Panc1 (cell line): ENCODE measurements around the gene SLC6A8. TPM values are rescaled to one million over a fixed set of nuclear protein-coding genes. Genes with fewer than 3 reads are reported as not detected.
"Not testable (repeated sequence)": the region's sequence is repeated elsewhere in the genome, so short reads cannot be mapped to it uniquely, and the experiment has no call there.

ENCODE experiments used
- ATAC-seq: fragments of 200-7000 bp; cut with Tn5 transposase; 2 replicates; pipeline ENCODE4 v1.9.1; 2020; ENCODE audit warnings: mild to moderate bottlenecking, moderate library complexity
- BruUV-seq: library from RNA; stranded (reverse); fragments of 400-500 nt; replicated peaks from 2 replicates; lab custom pipeline; 2021; lab: Mats Ljungman, UMichigan
- CTCF ChIA-PET: fragments of 300-600 bp; sonication (Branson Sonifier 250); formaldehyde crosslinking; loops from one replicate; lab custom pipeline; 2022; ENCODE audit warnings: antibody characterized with exemption; lab: Charles Lee
- POLR2A ChIA-PET: fragments of 300-600 bp; sonication (Branson Sonifier 250); formaldehyde crosslinking; loops from one replicate; lab custom pipeline; 2022; ENCODE audit warnings: antibody characterized with exemption; lab: Charles Lee
- DNase-seq: peaks from one replicate; pipeline ENCODE4 v3.0.0-alpha.2; 2010; ENCODE audit warnings: low read depth, low spot score
- H3K27ac ChIP-seq: 2 replicates; pipeline ENCODE4 v1.5.1; 2011; ENCODE audit warnings: mild to moderate bottlenecking, low read length, inconsistent platforms
- H3K27me3 ChIP-seq: fragments of 200-500 bp; sonication (Bioruptor generic); 2 replicates; pipeline ENCODE4 v1.6.0; 2014; ENCODE audit warnings: low read length, inconsistent platforms; ENCODE audit not compliant: control insufficient read depth, insufficient read depth
- H3K36me3 ChIP-seq: fragments of 200-500 bp; sonication (Bioruptor generic); 2 replicates; pipeline ENCODE4 v1.5.1; 2014; ENCODE audit warnings: inconsistent platforms, mild to moderate bottlenecking, low read length, moderate library complexity; ENCODE audit not compliant: control insufficient read depth, insufficient read depth
- H3K4me1 ChIP-seq: 2 replicates; pipeline ENCODE4 v1.5.1; 2011; ENCODE audit warnings: inconsistent platforms, mild to moderate bottlenecking, low read length, moderate library complexity; ENCODE audit not compliant: control insufficient read depth, insufficient read depth
- H3K4me3 ChIP-seq, 2 experiments: 2 replicates each; pipeline ENCODE4 v1.5.1; 2011 to 2012; ENCODE audit warnings: low read depth in 2 of 2, low read length in 2 of 2, mild to moderate bottlenecking in 2 of 2, inconsistent platforms in 1 of 2, moderate library complexity in 1 of 2
- H3K9me3 ChIP-seq: fragments of 200-500 bp; sonication (Bioruptor generic); 2 replicates; pipeline ENCODE4 v1.5.1; 2014; ENCODE audit warnings: low read depth, mild to moderate bottlenecking, inconsistent platforms, low read length, moderate library complexity; ENCODE audit not compliant: control insufficient read depth, insufficient read depth
- CTCF ChIP-seq: fragments of 450-650 bp; IDR thresholded peaks from 2 replicates; pipeline ENCODE4 v1.5.1; 2017; ENCODE audit warnings: mild to moderate bottlenecking
- POLR2AphosphoS5 ChIP-seq: IDR thresholded peaks from 2 replicates; pipeline ENCODE4 v1.6.1; 2012; ENCODE audit warnings: mild to moderate bottlenecking, low read depth, low read length, moderate library complexity
- REST ChIP-seq, 2 experiments: IDR thresholded peaks; 2 replicates each; pipeline ENCODE4 v1.6.1; 2011 to 2012; ENCODE audit warnings: low read depth in 2 of 2, control low read depth in 1 of 2, low read length in 1 of 2, mild to moderate bottlenecking in 1 of 2, moderate library complexity in 1 of 2; ENCODE audit not compliant: insufficient read depth in 1 of 2
- SIN3A ChIP-seq: IDR thresholded peaks from 2 replicates; pipeline ENCODE4 v1.6.1; 2012; ENCODE audit warnings: low read depth, mild to moderate bottlenecking, low read length, moderate library complexity, borderline replicate concordance; ENCODE audit not compliant: insufficient read depth
- TCF7L2 ChIP-seq: IDR thresholded peaks from 2 replicates; pipeline ENCODE4 v1.6.1; 2011; ENCODE audit warnings: mild to moderate bottlenecking, low read depth, low read length, inconsistent platforms
- in situ Hi-C: cut with HindIII; loops from 2 replicates; pipeline ENCODE4 v1.10.0; 2016; ENCODE audit warnings: low sequenced_read_pairs, low pct_unique_long_range_greater_than_20kb
- intact Hi-C: fragments of 100-400 bp; cut with micrococcal nuclease; formaldehyde crosslinking; loops from one replicate; pipeline ENCODE4 v1.10.0; 2022; ENCODE audit not compliant: unreplicated experiment
- total RNA-seq: library from RNA; stranded (reverse); gene quantifications from one replicate; pipeline ENCODE4 v1.2.1, GENCODE V29; 2021; ENCODE audit not compliant: unreplicated experiment

The SLC6A8 gene
- total RNA-seq, 1 experiment from 2014 or later: 125 TPM

GRCh38 chrX:153693216-153694086 is 5.7 kb downstream of the SLC6A8 start:
- ChIA-PET POLR2A (no interaction called here), CTCF (no interaction called here)
- ATAC-seq (peak; percentile 6), DNase-seq (no peak)
- TF ChIP-seq TCF7L2: no peak
- TF ChIP-seq POLR2AphosphoS5: no peak
- no peak for TF ChIP-seq REST (IDR thresholded peaks at IDR 0.05; ENCODE audit: insufficient read depth in 1 of 2, low read depth in 2 of 2, low read length in 1 of 2)
- TF ChIP-seq SIN3A: no peak
- no peak for TF ChIP-seq CTCF
- BruUV-seq: no TSS peak
- Histone ChIP-seq H3K4me3 (no peak overlapping the region), H3K27ac (no peak overlapping the region), H3K27me3 (no peaks in the 10 kb centered on the region), H3K9me3 (no peaks in the 10 kb centered on the region), H3K36me3 (no peaks in the 10 kb centered on the region), H3K4me1 (peaks cover 14% of the 10 kb centered on the region)
- intact Hi-C loops (no loop called here), in situ Hi-C loops (no loop called here)

- H3K27me3 ChIP-seq, H3K27ac ChIP-seq, H3K36me3 ChIP-seq, DNase-seq, POLR2A ChIA-PET, H3K9me3 ChIP-seq, H3K4me3 ChIP-seq, BruUV-seq, in situ Hi-C loops, CTCF ChIA-PET, ATAC-seq, intact Hi-C loops: not testable (repeated sequence)
- peaks cover 14% of the 10 kb centered on the region for H3K4me1 ChIP-seq
These were observed 6.5 kb downstream of the SLC6A8 start for GRCh38 chrX:153694256-153694655.

GRCh38 chrX:153694687-153695270 is 7.1 kb downstream of the SLC6A8 start:
- Histone ChIP-seq H3K36me3 (no peaks in the 10 kb centered on the region), H3K27ac (no peak overlapping the region), H3K4me1 (peaks cover 11% of the 10 kb centered on the region), H3K9me3 (no peaks in the 10 kb centered on the region), H3K27me3 (no peaks in the 10 kb centered on the region), H3K4me3 (no peak overlapping the region)
- DNase-seq (no peak), ATAC-seq (peak; percentile 11)
- in situ Hi-C loops (no loop called here), intact Hi-C loops (no loop called here)
- ChIA-PET CTCF (interaction anchor here (0.6 kb wide), 1 partner anchor 156 kb away, joined by 3 read pairs; no protein-coding TSS in a partner anchor), POLR2A (no interaction called here)
- no peak for TF ChIP-seq TCF7L2
- TF ChIP-seq CTCF: no peak
- no peak for TF ChIP-seq REST (IDR thresholded peaks at IDR 0.05; ENCODE audit: insufficient read depth in 1 of 2, low read depth in 2 of 2, low read length in 1 of 2)
- TF ChIP-seq POLR2AphosphoS5: no peak
- TF ChIP-seq SIN3A: no peak
- BruUV-seq: no TSS peak
